ENCODE data around the gene CD4.
"Not testable (repeated sequence)": the region's sequence is repeated elsewhere in the genome, so short reads cannot be mapped to it uniquely, and the experiment has no call there.

CD4 gene

GRCh38 chr12:6869049-6870021, 80.0 kb downstream of the CD4 start:
- WGBS (ENCODE audit: extremely low coverage, insufficient coverage, low lambda C conversion rate), result no CpG with 5 or more reads among the region's 12 CpGs
- Histone ChIP-seq H3K4ac (ENCODE audit: low read depth, low read length) (no peak overlapping the region), H3K27me3 (ENCODE audit: insufficient read depth, low read length, poor library complexity) (no peaks in the 10 kb centered on the region), H3K36me3 (ENCODE audit: control insufficient read depth, insufficient read depth, low read length) (peaks cover 6% of the 10 kb centered on the region), H3K4me2 (ENCODE audit: low read length) (peak overlapping the region; percentile 99), H3K4me1 (ENCODE audit: control insufficient read depth, low read depth, low read length) (peaks cover 5% of the 10 kb centered on the region), H3K79me2 (ENCODE audit: control insufficient read depth, insufficient read depth, low read length) (peaks cover 19% of the 10 kb centered on the region), H3K56ac (ENCODE audit: low read length) (peak overlapping the region; percentile 97), H2AK5ac (ENCODE audit: low read length) (no peak overlapping the region), H3K9ac (ENCODE audit: low read length) (peak overlapping the region; percentile 100), H4K5ac (ENCODE audit: low read length) (no peak overlapping the region), H3K79me1 (ENCODE audit: low read length) (peaks cover 15% of the 10 kb centered on the region), H2BK120ac (ENCODE audit: low read depth, low read length) (no peak overlapping the region), H3K18ac (ENCODE audit: low read length) (no peak overlapping the region), H4K8ac (ENCODE audit: low read depth, low read length) (no peak overlapping the region), H3K27ac (ENCODE audit: low read depth, low read length) (no peak overlapping the region), H3K23ac (ENCODE audit: low read length) (no peak overlapping the region), H3K4me3 (ENCODE audit: low read length) (peak overlapping the region; percentile 93), H2BK5ac (ENCODE audit: low read length) (no peak overlapping the region), H2BK15ac (replicated peaks; ENCODE audit: low read depth) (no peak overlapping the region)
- DNase-seq, result peak; percentile 97

- H3K36me3 ChIP-seq (ENCODE audit: control insufficient read depth, insufficient read depth, low read length); H3K4ac ChIP-seq (ENCODE audit: low read depth, low read length); H3K18ac ChIP-seq (ENCODE audit: low read length); H2AK5ac ChIP-seq (ENCODE audit: low read length); H3K4me1 ChIP-seq (ENCODE audit: control insufficient read depth, low read depth, low read length); H3K23ac ChIP-seq (ENCODE audit: low read length); H4K5ac ChIP-seq (ENCODE audit: low read length); H2BK15ac ChIP-seq (replicated peaks; ENCODE audit: low read depth); H2BK120ac ChIP-seq (ENCODE audit: low read depth, low read length); H3K4me3 ChIP-seq (ENCODE audit: low read length); H3K9ac ChIP-seq (ENCODE audit: low read length); H3K27me3 ChIP-seq (ENCODE audit: insufficient read depth, low read length, poor library complexity); DNase-seq; H4K8ac ChIP-seq (ENCODE audit: low read depth, low read length); H3K4me2 ChIP-seq (ENCODE audit: low read length); H2BK5ac ChIP-seq (ENCODE audit: low read length); H3K56ac ChIP-seq (ENCODE audit: low read length); H3K27ac ChIP-seq (ENCODE audit: low read depth, low read length): not testable (repeated sequence)
- no CpG with 5 or more reads among the region's 4 CpGs for WGBS (ENCODE audit: extremely low coverage, insufficient coverage, low lambda C conversion rate)
- Histone ChIP-seq H3K79me2 (ENCODE audit: control insufficient read depth, insufficient read depth, low read length) (peaks cover 19% of the 10 kb centered on the region), H3K79me1 (ENCODE audit: low read length) (peaks cover 16% of the 10 kb centered on the region)
Observed at GRCh38 chr12:6870304-6870703, 81.0 kb downstream of the CD4 start.
